HG03520 (cell line): ENCODE data around the gene TBC1D22B.

ENCODE experiments used
- ATAC-seq: cut with Tn5 transposase; IDR thresholded peaks from one replicate; pipeline ENCODE4 v1.9.1; 2021; ENCODE audit warnings: mild to moderate bottlenecking, moderate library complexity; ENCODE audit not compliant: unreplicated experiment

TBC1D22B gene

GRCh38 chr6:37352384-37352783, 94.8 kb downstream of the TBC1D22B start:
- ATAC-seq, result no peak

GRCh38 chr6:37353761-37354525, 96.4 kb downstream of the TBC1D22B start, which contains the start of gene RNF8:
TSS of gene RNF8 (plus strand) at chr6:37353983. CDS start at chr6:37354165, 182 bp downstream.
- peak; percentile 81 for ATAC-seq

GRCh38 chr6:37354526-37355384, 97.2 kb downstream of the TBC1D22B start:
- ATAC-seq, result no peak

GRCh38 chr6:37357288-37357687, 99.7 kb downstream of the TBC1D22B start:
- ATAC-seq, result no peak

- ATAC-seq, result no peak
Observed at GRCh38 chr6:37357860-37358259, 100.3 kb downstream of the TBC1D22B start.

GRCh38 chr6:37359039-37359438, 101.5 kb downstream of the TBC1D22B start:
- no peak for ATAC-seq

- ATAC-seq, result no peak
Observed at GRCh38 chr6:37362101-37362828, 104.7 kb downstream of the TBC1D22B start.

- ATAC-seq, result no peak
Observed at GRCh38 chr6:37365791-37366190, 108.2 kb downstream of the TBC1D22B start.

- no peak for ATAC-seq
Observed at GRCh38 chr6:37366910-37367309, 109.3 kb downstream of the TBC1D22B start.

- ATAC-seq, result no peak
Observed at GRCh38 chr6:37368961-37369320, 111.4 kb downstream of the TBC1D22B start.

- no peak for ATAC-seq
Observed at GRCh38 chr6:37369321-37370201, 112.0 kb downstream of the TBC1D22B start.

GRCh38 chr6:37371154-37372083, 113.8 kb downstream of the TBC1D22B start:
- ATAC-seq, result no peak

- no peak for ATAC-seq
Observed at GRCh38 chr6:37372116-37372515, 114.5 kb downstream of the TBC1D22B start.

- no peak for ATAC-seq
Observed at GRCh38 chr6:37373822-37374471, 116.4 kb downstream of the TBC1D22B start.

- ATAC-seq, result no peak
Observed at GRCh38 chr6:37375376-37375775, 117.8 kb downstream of the TBC1D22B start.

GRCh38 chr6:37376078-37376743, 118.6 kb downstream of the TBC1D22B start:
- ATAC-seq, result no peak

- no peak for ATAC-seq
Observed at GRCh38 chr6:37381579-37381978, 124.0 kb downstream of the TBC1D22B start.
